A673 (cell line): Measurements from ENCODE around the gene BPIFB1.

ENCODE experiments used
- EZH2 ChIP-seq: fragments of 200-600 bp; sonication (generic); IDR thresholded peaks from 2 replicates; pipeline ENCODE4 v1.6.1; 2017; ENCODE audit warnings: borderline replicate concordance, low read depth, mild to moderate bottlenecking, mixed read lengths, antibody characterized with exemption, low read length; ENCODE audit not compliant: poor library complexity, severe bottlenecking
- TF ChIP-seq, protein P1 (sequence below): fragments of 300-800, 200-600 bp; sonication (generic); conservative IDR thresholded peaks from 2 replicates; pipeline ENCODE4 v1.5.1; 2017; ENCODE audit warnings: low read depth, mild to moderate bottlenecking, antibody characterized with exemption, low read length, moderate library complexity, mixed read lengths

- TF ChIP-seq, protein P1, sequence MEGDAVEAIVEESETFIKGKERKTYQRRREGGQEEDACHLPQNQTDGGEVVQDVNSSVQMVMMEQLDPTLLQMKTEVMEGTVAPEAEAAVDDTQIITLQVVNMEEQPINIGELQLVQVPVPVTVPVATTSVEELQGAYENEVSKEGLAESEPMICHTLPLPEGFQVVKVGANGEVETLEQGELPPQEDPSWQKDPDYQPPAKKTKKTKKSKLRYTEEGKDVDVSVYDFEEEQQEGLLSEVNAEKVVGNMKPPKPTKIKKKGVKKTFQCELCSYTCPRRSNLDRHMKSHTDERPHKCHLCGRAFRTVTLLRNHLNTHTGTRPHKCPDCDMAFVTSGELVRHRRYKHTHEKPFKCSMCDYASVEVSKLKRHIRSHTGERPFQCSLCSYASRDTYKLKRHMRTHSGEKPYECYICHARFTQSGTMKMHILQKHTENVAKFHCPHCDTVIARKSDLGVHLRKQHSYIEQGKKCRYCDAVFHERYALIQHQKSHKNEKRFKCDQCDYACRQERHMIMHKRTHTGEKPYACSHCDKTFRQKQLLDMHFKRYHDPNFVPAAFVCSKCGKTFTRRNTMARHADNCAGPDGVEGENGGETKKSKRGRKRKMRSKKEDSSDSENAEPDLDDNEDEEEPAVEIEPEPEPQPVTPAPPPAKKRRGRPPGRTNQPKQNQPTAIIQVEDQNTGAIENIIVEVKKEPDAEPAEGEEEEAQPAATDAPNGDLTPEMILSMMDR = no peak
- TF ChIP-seq EZH2 = no peak
Measured at GRCh38 chr20:33337531-33338165, 54.6 kb downstream of the BPIFB1 start.
